Measurements from ENCODE around the gene UBE2I.
"Not testable (repeated sequence)": the region's sequence is repeated elsewhere in the genome, so short reads cannot be mapped to it uniquely, and the experiment has no call there.

Gene UBE2I

GRCh38 chr16:1292208-1292607 lies 17.2 kb upstream of the UBE2I start:
- DNase-seq, result not testable (repeated sequence)

DNA sequence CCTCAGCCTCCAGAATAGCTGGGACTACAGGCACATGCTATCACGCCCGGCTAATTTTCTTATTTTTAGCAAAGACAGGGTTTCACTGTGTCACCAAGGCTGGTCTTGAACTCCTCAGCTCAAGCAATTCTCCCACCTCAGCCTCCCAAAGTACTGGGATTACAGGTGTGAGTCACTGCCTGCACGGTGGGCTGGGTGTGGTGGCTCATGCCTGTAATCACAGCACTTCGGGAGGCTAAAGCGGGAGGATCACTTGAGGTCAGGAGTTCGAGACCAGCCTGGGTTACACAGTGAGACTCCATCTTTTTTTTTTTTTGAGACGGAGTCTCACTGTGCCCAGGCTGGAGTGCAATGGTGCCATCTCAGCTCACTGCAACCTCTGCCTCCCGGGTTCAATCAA lies 16.6 kb upstream of the UBE2I start:
- not testable (repeated sequence) for DNase-seq

DNA sequence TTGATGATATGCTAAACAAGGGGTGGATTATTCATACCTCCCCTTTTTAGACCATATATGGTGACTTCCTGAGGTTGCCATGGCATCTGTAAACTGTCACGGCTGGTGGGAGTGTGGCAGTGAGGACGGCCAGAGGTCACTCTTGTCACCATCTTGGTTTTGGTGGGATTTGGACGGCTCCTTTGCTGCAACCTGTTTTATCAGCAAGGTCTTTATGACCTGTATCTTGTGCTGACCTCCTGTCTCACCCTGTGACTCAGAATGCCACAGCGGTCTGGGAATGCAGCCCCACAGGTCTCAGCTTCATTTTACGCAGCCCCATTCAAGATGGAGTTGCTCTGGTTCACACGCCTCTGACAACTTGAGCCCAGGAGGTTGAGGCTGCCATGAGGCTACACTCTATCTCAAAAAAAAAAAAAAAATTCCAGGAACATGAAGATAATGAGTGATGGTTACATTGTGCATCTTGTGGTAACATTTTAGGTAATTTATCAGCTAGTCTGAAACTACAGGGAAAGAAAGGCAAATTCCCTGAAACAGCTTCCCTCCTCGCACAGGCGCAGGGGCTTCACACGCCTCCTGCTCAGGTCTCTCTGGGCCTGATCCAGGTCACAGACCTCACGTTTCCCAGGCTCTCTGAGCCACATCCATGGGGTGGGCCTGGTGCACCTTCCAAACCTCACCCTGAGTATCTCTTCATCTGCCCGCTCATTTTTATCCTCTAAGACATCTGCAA lies 15.3 kb upstream of the UBE2I start:
- DNase-seq, result no peak

DNA sequence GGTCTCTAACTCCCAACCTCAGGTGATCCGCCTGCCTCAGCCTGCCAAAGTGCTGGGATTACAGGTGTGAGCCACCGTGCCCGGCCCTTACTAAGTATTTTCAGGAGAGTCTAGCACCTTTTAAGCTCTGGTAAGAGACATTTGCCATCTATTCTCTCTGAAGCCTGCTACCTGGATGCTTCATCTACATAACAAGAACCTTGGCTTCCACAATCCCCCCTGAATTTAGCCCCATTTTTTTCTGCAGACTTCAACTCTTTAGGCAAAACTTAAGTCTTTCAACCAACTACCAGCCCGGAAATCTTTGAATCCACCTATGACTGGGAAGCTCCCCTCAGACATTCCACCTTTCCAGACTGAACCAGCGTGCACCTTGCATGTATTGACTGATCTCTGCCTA lies 14.0 kb upstream of the UBE2I start:
- no peak for DNase-seq

GRCh38 chr16:1296688-1297017 lies 12.8 kb upstream of the UBE2I start:
- not testable (repeated sequence) for DNase-seq

DNA sequence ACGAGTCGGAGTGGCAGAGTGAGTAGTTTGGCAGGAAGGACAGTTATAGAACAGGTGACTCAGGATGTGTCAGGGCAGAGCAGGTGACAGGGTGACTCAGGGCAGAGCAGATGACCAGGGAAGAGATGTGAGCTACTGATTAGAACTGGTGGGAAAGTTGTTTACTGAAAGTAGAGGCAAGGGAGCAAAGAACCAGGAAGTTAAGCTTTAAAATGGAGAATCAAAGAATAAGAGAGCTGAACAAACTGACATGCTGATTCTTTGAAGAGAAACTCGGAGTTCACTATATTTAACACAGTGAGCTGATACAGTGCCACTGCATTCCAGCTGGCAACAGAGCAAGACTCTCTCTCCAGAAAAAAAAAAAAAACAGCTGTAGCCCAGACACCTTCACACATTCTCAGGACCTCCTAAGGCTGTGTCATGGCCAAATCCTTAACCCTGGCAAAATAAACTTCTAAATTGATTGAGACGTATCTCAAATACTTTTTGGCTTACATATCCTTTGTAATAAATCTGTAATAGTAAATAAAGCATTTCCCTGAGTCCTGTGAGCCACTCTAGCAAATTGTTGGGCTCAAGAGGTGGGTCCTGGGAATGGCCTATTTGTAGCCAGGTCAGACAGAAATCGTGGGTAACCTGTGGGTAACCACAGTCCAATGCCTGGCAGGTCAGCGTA lies 12.3 kb upstream of the UBE2I start:
- DNase-seq, result no peak

GRCh38 chr16:1298406-1298805 lies 11.0 kb upstream of the UBE2I start:
- no peak for DNase-seq

GRCh38 chr16:1299012-1299867 lies 10.2 kb upstream of the UBE2I start:
- no peak for DNase-seq

GRCh38 chr16:1299868-1300203 lies 9.6 kb upstream of the UBE2I start:
- no peak for DNase-seq

DNA sequence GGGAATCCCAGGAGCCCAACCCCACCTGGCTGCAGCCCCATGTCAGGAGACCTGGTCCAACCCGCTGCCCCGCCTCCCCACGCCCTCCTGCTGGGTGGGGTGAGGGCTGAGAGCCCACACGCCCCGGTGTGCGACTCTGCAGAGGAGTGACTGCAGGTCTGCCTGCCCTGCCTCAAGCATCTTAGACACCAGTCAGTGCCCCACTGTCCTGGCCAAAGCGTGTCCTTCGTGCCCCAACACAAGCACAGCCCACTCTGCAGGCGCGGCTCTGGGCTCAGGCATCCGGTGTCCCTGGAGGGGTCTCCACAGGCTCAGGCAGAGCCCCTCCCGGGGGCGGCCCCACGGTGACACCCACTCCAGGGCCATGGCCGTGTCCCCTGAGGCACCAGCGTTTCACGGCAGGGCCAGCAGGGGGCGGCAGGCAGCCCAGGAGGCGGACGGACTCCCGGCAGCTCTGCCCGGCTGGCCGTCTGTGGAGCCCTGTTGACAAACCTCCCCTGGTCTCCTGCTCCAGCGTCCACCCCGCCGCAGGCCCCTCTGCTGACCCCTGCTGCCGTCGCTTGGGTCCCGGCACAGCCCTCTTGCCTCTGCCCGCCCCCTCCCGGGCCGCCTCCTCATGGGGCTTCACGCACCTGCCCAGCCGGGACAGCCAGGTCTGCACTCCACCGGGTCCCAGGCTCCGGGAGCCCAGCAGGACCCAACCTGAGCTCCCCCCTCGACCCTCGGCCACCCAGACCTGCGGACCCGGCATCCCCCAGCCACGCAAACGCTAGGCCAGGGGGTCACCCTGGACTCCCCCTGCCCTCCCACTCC lies 8.6 kb upstream of the UBE2I start:
- peak in 31 of 56 donors; percentile 1 to 76 (median 21) for DNase-seq

DNA sequence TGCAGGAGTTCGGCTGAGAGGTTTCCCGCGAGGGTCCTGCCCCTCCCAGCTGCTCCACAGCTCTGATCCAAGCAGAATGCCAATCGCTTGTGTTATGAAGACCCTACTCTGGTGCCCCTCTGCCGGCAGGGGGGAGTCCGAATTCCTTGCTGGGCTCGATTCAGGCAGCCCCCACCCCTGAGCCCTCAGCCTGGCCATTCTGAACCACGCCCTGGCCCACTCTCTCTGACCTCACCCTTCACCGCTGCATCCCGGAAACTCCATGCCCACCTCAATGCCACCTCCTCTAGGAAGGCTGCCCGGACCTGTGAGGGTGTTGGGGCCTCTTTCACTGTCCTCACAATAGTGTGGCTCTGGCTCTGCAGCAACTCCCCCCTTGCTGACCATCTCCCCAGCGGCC lies 7.9 kb upstream of the UBE2I start:
- no peak for DNase-seq

DNA sequence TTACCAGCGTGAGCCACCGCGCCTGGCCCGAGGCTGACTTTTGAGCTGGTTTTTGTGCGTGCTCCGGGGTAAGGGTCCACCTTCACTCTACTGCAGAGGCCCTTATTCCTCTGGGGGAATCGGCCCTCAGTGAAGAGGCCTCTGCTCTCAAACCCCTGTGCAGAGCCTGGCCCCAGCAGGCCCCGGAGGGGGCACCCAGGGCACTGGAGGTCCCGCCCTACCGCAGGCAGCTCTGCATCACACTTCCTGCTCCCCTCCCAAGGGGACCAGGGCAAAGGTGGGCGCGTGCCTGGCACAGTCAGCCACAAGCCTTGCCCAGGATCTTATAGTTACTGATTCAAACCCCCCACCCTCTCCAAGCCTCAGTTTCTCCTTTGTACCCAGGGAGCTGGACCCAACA lies 3.6 kb upstream of the UBE2I start:
- no peak for DNase-seq

DNA sequence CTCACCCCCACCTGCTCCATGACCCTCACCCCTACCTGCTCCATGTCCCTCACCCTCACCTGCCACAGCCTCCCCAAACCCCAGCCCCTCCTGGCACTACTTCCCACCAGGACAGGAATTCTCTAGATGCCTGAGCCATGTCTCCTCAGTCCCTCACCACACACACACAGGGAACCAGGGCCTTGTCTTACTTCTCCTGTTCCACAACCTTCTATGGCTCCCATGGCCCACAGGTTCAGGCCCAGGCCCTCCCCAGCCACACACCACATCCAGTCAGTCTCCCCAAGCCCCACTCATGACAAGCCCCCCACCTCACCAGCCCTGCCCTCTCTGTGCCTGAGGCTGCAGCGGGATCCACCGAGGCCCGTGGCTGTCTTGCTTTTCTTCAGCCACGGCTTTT lies 3.1 kb upstream of the UBE2I start:
- no peak for DNase-seq

GRCh38 chr16:1308036-1308976 lies 1.1 kb upstream of the UBE2I start:
- DNase-seq, result no peak

GRCh38 chr16:1309888-1310831 lies 724 bp downstream of the UBE2I start:
- peak in 5 of 56 donors; percentile 1 to 41 (median 14) for DNase-seq

DNA sequence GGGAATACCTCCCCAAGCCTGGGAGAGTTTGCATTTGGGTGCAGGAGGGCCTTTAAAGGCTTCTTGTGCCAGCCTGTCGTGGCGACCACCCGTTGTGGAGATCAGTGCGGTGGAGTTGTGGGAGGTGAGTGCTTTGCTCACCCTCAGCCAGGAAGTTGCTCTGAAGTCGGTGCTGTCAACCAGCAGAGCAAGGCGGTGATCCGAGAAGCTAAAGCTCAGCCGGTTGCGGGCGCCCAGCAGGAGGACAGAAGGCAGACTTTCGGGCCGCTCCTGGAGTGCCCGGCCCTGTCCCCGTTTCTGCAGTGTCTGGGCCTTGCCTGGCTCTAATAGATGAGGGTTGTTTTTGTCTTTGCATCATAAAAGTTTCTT lies 1.4 kb downstream of the UBE2I start:
- DNase-seq, result no peak

DNA sequence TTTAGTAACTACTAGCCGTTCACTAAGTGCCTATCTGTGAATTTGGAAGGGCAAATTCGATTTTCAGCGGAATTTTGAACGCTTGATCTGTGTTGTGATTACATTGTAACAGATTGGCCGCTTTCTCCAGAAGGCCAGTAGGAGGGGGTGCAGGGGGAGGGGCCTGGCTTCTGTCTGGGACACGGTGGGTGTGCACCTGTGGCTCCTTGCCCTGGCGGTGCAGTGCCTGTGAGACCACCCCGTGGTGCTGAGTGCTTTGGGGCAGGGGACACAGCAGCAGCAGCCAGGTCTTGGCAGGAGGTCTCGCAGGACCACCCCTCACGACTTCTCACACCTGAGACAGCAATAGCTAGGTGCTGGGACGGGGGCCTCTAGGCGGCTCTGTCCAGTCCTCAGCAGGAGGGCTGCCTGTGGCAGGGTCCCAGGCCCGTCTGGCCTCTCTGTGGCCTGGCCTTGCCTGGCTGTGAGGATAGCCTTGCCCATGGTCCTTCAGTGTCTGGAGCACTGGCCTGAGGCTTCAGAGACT lies 1.8 kb downstream of the UBE2I start:
- DNase-seq, result no peak

- DNase-seq, result no peak
These were observed 2.5 kb downstream of the UBE2I start for GRCh38 chr16:1311738-1312466.
